HL-60 (cell line): ENCODE measurements around the gene GLT1D1.

Experiments
- POLR2AphosphoS5 ChIP-seq: IDR thresholded peaks from 2 replicates; pipeline ENCODE4 v1.6.1; 2012; ENCODE audit warnings: low read depth
- TF ChIP-seq, protein P1 (sequence below): IDR thresholded peaks from one replicate; pipeline ENCODE4 v1.5.1; 2011; ENCODE audit warnings: low read length, control low read depth, inconsistent platforms; ENCODE audit not compliant: insufficient read depth

- TF ChIP-seq POLR2AphosphoS5: no peak
- TF ChIP-seq, protein P1, sequence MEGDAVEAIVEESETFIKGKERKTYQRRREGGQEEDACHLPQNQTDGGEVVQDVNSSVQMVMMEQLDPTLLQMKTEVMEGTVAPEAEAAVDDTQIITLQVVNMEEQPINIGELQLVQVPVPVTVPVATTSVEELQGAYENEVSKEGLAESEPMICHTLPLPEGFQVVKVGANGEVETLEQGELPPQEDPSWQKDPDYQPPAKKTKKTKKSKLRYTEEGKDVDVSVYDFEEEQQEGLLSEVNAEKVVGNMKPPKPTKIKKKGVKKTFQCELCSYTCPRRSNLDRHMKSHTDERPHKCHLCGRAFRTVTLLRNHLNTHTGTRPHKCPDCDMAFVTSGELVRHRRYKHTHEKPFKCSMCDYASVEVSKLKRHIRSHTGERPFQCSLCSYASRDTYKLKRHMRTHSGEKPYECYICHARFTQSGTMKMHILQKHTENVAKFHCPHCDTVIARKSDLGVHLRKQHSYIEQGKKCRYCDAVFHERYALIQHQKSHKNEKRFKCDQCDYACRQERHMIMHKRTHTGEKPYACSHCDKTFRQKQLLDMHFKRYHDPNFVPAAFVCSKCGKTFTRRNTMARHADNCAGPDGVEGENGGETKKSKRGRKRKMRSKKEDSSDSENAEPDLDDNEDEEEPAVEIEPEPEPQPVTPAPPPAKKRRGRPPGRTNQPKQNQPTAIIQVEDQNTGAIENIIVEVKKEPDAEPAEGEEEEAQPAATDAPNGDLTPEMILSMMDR: no peak
Observed at GRCh38 chr12:128938886-128939285, 85.6 kb downstream of the GLT1D1 start.
